Islet precursor cell (in vitro differentiated cells): ENCODE measurements around the gene CDK5R1.
"Not testable (repeated sequence)": the region's sequence is repeated elsewhere in the genome, so short reads cannot be mapped to it uniquely, and the experiment has no call there.

Experiments used
- DNase-seq: peaks from one replicate; pipeline ENCODE4 v3.0.0-alpha.2; 2018

Gene CDK5R1

DNA sequence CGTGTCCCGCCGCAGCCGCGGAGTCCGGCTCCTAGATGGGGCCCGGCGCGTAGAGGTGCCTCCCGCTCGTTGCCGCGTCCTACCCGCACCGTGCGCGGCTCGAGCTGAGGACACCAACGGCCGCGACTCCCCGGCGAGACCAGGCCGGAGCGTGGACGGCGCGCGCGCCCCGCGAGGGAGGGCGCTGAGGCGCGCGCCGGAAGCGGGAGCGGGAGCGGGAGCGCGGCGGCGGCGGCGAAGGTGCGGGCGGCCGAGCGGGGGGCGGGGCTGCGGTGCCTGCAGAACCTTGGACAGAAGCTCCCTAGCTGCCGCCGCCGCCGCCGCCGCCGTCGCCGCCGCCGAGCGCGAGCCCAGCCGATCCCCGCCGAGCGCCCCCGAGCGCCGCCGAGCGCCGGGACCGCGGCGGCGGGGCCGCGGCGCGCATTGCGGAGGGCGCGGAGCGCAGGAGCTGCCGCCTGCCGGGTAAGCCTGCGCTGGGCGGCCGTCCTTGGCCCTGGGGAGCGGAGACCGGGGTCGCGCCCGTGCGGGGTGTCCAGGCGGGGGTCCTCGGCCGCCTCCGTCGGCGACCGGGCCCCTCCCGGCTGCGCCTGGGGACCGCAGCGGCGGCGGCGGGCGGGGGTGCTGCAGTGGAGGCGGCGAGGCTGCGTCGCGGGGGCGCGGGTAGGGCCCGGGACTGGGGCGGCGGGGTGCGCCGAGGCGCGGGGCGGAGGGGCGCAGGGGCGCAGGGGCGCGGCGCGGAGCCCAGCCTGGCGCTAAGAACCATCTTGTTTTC, at the start of gene CDK5R1:
Gene CDK5R1, plus strand, starts transcription at position 293 of the 772 bp plus-strand sequence. CDS start 628 bp downstream, outside the sequence.
- peak; percentile 88 for DNase-seq

DNA sequence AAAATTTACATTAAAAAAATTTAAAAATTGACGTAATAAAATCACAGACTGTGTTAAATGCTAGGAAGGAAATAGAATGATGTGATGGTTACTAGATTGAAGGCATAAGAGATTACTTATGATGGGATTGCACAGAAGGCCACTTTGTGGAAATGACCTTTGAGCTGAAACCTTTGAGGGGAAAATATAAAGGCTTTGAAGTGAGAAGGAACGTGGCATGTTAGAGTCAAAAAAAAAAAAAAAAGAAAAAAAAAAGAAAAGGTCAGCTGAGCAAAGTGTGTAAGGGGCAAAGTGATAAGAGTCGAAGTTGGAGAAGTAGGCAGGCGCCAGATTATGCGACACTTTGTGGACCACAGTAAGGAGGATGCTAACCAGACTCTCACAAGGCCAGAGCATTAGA, 46.1 kb upstream of the CDK5R1 start:
- DNase-seq = no peak

DNA sequence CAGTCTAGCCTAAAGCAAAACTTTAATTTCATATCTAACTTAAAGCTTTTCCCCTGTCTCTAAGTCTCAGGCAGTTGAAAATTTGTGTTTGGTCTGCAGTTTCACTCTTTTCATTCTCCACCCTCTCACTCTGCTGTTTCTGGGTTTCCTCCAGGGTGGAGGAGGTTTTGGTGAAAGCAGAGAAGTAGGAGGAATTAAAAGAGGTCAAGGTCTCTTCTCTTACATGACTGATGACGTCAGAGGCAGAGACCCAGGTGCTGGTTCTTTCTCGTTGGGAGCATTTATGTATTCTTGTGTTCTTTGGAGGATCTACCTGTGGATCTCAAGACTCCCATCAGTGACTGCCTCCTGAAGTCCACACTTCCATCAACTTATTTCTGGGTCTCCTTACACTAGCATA, 44.9 kb upstream of the CDK5R1 start:
- DNase-seq = no peak

DNA sequence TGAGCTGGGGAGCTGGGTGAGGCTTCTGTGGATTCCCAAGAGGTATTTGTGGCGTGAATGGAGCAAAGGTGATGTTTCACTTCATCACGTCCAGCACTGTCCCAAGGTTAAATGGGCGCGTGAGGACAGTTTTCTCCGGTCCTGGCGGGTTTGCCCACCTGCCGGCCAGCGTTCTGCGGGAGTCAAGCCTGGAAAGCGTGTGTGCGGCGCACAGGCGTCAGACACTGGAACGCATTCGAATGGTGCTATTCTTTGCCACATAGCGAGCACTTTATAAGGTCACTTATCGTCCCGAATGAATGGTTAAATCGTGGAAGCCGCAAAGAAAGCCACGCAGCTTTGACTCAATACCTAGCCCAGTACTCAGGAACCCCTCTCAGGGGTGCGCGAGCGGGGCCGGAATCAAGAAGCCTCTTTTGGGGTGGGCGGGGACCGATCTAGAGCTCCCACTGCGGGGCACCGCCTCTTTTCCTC, 42.9 kb upstream of the CDK5R1 start:
- DNase-seq = no peak

DNA sequence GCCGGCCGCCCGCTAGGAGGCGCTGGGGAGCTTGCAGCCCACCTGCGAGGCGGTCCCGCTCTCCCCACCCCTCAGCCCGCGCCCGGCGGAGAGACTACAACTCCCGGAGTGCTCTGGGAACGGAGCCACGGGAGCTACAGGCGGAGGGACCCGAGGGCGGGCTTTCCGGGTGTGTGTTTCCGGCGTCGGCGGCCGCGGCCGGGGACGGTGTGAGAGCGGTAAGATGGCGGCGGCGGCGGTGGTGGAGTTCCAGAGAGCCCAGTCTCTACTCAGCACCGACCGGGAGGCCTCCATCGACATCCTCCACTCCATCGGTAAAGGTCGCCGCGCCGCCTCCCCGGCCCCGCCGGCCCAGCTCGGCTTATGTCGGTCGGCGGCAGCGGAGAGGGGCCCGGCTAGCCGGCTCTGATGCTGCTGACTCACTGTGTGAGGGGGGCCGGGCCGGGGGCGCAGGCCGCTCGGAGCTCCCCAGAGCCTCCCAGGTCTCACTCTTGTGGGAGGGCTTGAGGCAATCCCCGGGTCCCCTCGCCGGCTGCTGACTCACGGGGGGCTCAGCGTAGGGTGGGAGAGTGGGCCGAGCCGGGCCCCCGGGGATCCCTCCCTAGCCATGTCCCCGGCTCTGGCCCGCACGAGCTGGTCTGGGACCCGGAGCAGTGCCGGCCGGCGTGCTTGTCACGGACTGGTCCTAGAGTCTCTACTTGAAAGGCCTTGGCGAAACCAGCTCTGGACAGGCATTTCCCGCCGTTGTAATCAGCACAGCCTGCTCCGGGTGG, 42.3 kb upstream of the CDK5R1 start, which contains the start of gene PSMD11:
Gene PSMD11, plus strand, starts transcription at position 210 of the 773 bp plus-strand sequence. Its CDS starts 14 bp downstream, at position 224.
- peak; percentile 100 for DNase-seq

DNA sequence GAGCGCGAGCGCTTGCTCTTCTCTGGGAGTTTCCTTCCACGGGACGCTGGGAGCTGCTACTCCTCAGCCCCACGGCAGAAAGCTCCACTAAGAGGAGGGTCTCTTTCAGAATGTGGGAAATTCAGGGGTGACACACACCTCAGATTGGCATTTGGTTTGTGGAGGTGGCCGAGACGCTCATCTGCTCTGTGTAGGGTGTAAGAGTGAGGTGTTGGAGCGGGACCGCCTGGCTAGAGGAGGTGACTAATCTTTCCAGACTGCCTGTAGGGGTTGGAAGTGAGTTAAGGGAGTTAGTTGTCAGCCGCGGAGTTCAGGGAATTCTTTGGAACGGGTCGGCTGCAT, 41.7 kb upstream of the CDK5R1 start:
- peak; percentile 88 for DNase-seq

DNA sequence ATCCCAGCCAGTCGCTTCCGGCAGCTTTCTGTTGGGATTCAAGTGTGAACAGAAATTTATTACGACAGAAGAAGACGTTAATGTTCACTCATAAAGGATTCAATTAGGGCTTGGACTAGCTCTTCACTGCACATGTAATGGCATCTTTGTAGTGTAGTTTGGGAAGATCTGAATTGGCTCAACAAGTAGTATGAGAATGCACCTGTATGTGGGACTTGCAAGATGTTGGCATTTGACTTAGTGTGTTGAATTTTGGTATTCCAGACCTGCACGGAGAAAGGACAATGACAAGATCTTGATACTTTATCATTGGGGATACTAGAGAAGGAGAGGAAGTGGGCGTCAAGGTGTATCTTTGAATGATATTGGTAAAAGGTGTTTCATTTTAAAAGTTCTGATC, 41.3 kb upstream of the CDK5R1 start:
- no peak for DNase-seq

DNA sequence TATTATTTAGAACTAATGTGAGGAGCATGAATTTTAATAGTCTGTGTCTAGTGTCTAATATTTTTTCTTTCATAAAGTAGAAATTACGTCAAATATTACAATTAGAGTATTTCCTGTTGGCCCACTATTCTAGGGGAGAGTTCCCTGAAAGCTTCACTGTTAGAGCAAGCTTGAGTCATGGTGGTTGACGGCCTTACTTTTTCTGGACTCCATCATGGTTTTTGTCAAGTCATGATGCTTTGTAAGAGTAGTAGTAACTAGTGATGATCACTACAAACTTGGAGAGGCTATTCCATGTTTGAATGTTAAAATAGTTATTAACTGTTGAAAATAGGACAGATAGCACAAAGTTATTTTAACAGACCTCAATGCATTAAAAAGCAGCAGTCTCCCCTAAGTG, 40.8 kb upstream of the CDK5R1 start:
- no peak for DNase-seq

DNA sequence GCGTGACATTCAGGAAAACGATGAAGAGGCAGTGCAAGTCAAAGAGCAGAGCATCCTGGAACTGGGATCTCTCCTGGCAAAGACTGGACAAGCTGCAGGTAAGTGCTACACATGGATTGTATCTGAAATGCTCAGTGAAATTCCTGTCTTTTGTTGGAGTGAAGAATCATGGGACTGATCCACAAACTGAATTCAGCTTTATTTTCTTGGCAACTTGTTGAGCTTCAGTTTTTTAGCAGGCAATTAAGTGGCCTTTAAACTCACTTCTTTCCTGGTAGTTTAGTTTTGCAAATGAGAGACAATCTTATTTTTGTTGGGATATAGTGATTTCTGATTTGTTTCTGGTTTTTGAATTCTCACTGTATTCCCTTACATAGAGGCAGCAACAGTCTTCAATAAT, 39.8 kb upstream of the CDK5R1 start:
- DNase-seq = no peak

DNA sequence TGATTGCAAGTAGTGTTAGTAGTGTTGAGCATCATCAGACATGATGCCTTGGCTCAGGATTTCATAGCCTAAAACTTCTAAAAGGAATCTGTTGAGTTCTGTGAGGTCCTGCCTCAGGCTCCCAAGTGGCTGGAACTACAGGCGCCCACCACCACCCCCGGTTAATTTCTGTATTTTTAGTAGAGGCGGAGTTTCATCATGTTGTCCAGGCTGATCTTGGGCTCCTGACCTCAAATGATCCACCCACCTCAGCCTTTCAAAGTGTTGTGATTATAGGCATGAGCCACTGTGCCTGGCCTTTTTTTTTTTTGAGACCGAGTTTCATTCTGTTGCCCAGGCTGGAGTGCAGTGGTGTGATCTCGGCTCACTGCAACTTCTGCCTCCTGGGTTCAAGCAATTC, 36.8 kb upstream of the CDK5R1 start:
- DNase-seq = no peak

DNA sequence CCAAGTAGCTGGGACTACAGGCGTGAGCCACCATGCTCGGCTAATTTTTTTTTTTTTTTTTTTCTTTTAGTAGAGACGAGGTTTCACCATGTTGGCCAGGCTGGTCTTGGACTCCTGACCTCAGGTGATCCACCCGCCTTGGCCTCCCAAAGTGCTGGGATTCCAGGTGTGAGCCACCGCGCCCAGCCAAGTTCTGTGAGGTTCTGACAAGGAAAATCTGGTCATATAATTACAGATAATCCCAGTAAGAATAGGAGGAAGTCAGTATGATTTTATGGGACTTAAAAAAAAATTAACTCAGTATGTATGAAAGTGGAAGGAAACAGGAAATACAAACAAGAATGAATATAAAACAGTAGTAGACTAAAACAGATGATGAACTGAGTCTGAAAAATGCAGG, 36.4 kb upstream of the CDK5R1 start:
- DNase-seq = not testable (repeated sequence)

DNA sequence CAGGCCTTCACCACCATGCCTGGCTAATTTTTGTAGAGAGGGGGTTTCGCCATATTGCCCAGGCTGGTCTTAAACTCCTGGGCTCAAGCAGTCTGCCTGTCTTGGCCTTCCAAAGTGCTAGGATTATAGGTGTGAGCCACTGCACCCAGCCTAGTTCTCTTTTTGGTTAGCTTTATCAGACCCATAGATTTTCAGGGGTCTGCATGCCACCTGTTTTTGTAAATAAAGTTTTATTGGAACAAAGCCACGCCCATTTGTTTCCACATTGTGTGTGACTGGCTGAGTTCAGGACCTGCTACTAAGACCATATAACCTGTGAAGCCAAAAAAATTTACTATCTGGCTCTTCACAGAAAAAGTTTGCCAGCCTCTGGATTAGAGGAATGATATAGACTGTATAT, 34.9 kb upstream of the CDK5R1 start:
- DNase-seq = no peak

DNA sequence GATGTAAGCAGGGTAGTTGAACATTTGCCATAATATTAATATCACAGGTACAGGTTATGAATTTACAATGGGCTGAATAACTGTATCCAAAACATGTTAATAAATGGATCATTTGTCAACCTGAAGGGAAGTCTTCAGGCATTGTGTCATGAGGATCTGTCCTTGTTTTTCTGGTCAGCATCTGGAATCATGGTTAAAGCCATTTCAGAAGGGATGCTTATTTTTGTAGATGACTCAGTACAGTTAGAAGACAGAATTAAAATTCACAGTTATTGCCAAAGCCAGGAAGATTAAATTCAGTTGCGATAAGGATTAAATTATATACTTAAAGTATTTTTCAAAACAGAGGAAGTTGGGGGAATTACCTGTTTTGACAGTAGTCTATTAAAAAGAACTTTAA, 34.5 kb upstream of the CDK5R1 start:
- DNase-seq = no peak

DNA sequence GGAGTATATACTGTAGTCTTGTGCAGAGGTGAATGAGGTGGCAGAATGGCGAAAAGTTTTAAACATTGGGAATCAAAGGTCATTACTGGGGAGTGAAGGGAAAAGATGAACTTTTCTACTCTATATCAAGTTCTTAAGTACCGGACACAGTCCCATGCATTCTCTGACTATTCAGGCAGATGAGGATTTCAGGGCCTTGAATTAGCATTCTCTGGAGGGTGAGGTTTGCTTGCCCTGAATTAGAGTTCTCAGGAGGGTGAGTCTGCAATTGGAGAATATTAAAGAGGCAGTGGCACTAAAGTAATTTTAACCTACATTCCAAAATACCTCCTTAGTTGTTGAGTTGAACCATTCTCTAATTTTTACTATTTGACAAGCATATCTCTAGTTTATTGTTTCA, 33.4 kb upstream of the CDK5R1 start:
- DNase-seq = no peak

DNA sequence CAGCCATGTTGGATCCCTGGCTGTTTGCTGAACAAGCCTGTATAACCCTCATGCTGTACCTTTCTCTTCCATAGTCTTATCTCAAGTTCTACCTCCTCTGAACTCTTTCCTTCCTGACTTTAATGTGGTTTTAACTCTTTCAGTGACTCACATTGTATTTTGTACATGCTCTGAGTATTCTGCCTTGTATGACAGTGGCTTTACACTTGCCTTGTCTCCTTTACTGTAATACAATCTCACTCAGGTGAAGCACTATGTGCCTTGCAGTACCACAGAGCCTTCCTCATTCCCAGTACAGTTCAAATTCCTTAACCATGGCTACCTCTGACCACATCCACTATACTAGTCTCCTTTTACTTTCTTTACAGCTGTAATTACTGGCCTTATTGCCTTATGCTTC, 28.4 kb upstream of the CDK5R1 start:
- DNase-seq = no peak

DNA sequence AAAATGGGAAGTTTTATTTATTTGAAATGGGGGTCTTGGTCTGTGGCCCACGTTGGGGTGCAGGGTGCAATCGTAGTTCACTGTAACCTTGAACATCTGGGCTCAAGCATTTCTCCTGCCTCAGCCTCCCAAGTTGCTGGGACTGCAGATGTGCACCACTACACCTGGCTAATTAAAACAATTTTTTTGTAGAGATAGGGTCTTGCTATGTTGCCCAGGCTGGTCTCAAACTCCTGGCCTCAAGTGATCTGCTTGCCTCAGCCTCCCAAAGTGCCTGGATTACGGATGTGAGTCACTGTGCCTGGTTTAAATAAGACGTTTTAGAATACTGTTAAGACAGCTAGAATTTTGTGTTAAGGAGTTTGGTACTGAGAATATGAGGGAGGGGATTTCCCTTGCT, 26.7 kb upstream of the CDK5R1 start:
- no peak for DNase-seq

DNA sequence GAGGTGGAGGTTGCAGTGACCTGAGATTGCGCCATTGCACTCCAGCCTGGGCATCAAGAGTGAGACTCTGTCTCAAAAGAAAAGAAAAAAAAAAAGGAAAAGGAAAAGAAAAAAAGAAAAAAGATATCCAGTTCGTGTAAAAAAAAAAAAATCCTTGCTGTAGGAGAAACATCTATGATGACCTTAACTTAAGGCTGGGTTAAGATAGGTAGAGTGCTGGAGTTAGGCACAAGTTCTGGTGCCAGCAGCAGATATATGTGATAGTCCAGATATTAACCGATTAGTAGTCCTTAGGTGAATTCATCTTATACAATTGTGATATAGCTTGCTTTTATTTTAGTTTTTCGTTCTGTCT, 25.3 kb upstream of the CDK5R1 start:
- DNase-seq = no peak

DNA sequence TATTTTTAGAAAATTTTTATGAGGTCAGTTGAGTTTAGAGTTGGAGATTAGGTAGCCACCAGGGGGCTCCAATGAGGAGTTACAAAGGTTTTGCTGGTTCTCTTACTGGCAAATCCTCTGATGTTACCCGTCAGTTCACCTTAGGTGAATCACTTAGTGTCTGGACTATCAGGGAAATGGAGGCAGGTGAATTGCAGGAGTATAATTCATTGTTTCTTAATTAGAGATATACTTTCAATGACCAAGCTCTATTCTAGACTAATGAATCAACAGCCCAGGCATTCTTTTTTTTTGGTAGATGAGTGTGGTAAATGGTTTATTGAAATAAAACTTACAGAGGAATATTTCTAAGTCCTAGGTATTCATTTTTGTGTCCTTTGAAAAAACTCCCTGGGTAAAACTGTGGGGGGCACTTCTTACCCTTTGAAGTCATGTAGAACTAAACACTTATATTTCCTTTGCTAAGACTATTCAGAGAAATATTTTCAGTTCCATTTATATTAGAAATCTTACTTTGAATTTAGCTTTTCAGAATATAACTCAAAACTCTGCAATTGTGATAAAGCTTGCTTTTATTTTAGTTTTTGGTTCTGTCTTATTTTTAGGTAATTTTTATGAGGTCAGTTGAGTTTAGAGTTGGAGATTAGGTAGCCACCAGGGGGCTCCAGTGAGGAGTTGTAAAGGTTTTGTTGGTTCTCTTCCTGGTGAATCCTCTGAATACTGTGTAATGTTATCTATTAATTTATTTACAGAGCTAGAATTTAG, 24.8 kb upstream of the CDK5R1 start:
- peak; percentile 75 for DNase-seq

DNA sequence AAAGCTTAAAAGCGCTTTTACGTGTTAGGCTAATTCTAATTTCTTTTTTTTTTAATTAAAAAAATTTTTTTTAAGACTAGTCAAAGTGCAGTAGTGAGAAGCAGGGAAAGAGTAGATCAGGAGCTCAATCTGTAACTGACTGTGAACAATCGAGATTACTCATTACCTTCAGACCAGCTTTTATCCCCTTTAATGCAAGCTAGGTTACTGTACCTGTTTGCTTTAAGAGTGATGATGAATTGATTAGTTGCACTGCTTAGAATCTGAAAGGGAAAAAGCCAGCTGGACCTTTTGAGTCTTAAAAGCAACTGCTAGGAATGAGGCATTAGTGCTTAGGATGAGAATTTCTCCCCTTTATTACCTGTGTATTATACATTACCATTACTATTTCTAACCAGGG, 23.5 kb upstream of the CDK5R1 start:
- DNase-seq = no peak

DNA sequence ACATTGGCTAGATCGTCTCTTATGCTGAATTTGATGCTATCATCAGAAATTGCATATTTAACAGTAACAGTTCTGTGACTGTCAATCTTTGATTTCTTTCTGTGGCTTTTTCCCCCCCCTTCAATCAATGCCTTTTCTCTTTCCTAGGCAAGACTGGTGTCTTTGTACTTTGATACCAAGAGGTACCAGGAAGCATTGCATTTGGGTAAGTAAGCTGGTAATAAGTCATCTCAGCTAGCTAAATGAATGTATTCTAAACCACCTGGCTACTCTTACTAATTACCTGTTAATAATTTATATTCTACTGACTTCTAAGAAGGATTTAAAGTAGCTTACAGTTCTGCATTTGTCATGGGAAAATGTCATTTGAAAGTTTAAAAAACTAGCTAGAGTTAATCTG, 22.4 kb upstream of the CDK5R1 start:
- DNase-seq = no peak

DNA sequence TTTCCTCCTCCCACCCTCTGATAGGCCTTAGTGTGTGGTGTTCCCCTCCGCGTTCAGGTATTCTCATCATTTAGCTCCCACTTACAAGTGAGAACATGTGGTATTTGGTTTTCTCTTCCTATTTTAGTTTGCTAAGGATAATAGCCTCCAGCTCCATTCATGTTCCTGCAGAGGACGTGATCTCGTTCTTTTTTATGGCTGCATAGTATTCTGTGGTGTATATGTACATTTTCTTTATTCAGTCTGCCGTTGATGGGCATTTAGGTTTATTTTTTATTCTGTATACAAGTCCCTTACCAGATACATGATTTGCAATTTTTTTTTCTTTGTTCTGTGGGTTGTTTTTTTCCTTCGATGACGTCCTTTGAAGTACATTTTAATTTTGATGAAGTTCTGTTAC, 18.8 kb upstream of the CDK5R1 start:
- DNase-seq = no peak

DNA sequence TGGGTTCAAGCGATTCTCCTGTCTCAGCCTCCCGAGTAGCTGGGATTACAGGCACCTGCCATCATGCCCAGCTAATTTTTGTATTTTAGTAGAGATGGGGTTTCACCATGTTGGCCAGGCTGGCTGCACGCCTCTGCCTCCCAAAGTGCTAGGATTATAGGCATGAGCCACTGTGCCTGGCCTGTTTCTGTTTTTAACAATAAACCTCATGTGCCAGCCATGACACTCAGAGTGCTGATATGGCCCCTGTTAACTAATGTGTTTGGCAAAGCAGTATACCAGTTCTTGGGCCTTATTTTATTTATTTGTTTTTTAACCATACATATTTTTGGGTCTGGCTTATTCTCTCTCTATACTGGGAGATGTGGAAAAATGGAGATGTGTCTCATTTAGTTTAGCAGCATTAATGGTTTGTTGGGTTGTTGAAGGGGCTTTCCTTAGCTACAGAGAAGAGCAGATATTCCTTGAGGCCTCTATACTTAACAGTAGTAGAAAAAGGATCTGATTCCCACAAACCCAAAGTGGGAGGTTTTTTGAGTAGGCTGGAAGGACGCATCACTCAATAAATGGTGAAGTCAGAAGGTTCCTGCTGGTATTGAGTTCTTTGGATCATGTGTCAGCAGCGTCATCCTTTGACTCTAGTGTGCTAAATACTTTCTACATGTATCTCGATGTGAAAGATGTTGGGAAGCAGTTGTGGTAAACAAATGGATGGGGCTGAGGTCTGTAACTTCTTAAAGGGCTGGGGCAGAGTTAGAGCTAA, 16.2 kb upstream of the CDK5R1 start:
- DNase-seq = peak; percentile 4

DNA sequence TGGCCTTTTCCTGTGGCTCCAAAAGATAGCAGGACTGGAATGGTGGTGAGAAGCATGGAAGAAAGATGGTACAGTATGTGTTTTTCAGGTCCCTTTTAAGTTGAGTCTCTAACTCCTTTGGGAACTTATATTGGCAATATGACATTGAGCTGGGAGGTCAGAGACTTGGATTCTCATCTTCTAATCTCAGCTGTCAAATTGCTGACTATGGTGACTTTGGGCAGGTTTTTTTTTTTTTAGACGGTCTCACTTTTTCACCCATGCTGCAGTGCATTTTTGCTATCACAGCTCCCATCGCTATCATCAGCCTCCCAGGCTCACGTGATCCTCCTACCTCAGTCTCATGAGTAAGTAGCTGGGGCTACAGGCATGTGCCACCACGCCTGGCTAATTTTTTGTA, 15.1 kb upstream of the CDK5R1 start:
- DNase-seq = peak; percentile 4
